H1 (cell line): ENCODE measurements around the gene ERC1. TPM values are rescaled to one million over a fixed set of nuclear protein-coding genes. Genes with fewer than 3 reads are reported as not detected.

ENCODE experiments used
- ASH2L ChIP-seq: fragments of 200-600, 300-600 bp; sonication (generic); IDR thresholded peaks from one replicate; pipeline ENCODE4 v1.7.1; 2017; ENCODE audit warnings: low read length
- EGR1 ChIP-seq: IDR thresholded peaks from 2 replicates; pipeline ENCODE4 v1.6.1; 2011; ENCODE audit warnings: low read depth, low read length, borderline replicate concordance
- EZH2 ChIP-seq: fragments of 200-600 bp; sonication (generic); IDR thresholded peaks from 2 replicates; pipeline ENCODE4 v1.7.1; 2012; ENCODE audit warnings: low read depth, mild to moderate bottlenecking, moderate library complexity, low read length, inconsistent platforms; ENCODE audit not compliant: severe bottlenecking
- KDM4A ChIP-seq: IDR thresholded peaks from one replicate; pipeline ENCODE4 v1.7.1; 2012; ENCODE audit warnings: low read depth, mild to moderate bottlenecking, moderate library complexity, low read length, inconsistent platforms; ENCODE audit not compliant: severe bottlenecking
- polyA plus RNA-seq, 7 experiments: library from polyadenylated mRNA; depleted of rRNA in 3 of 7; stranded (reverse) in 5 of 7; unstranded in 2 of 7; fragments of >200 nt in 5 of 7; fragments of 200-250 nt in 2 of 7; gene quantifications; 1 replicate in 5 of 7; 2 replicates in 1 of 7; 4 replicates in 1 of 7; pipeline versions ENCODE4 v1.2.1 to v1.2.3, GENCODE V29; 2011 to 2013; ENCODE audit warnings: missing spikeins in 2 of 7, mixed read lengths in 2 of 7
- total RNA-seq: library from RNA; stranded (reverse); fragmentation: NEBNext Ultra II Directional; extraction: Animal tissue kit (Norgen Biotek cat#: 25700); gene quantifications from 2 replicates; pipeline ENCODE4 v1.2.1, GENCODE V29; 2021
- TF ChIP-seq, protein P1 (sequence below): IDR thresholded peaks from 2 replicates; pipeline ENCODE4 v1.6.1; 2012; ENCODE audit warnings: inconsistent platforms

Gene ERC1
- total and polyA plus RNA-seq, 2 of the 8 experiments (the other 6 are each of a cell fraction or from before 2014, with no cell fraction given), result 7.8 to 45.7 TPM

- TF ChIP-seq ASH2L, result no peak
- TF ChIP-seq EZH2, result no peak
- TF ChIP-seq, protein P1, sequence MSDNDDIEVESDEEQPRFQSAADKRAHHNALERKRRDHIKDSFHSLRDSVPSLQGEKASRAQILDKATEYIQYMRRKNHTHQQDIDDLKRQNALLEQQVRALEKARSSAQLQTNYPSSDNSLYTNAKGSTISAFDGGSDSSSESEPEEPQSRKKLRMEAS, result no peak
- no peak for TF ChIP-seq KDM4A
- no peak for TF ChIP-seq EGR1
Observed at GRCh38 chr12:997505-997904, 6.5 kb downstream of the ERC1 start (continued).
